WTC11 (cell line): ENCODE results near the gene VEGFA.

Source experiments
- ZBTB21 ChIP-seq: sonication (generic); formaldehyde crosslinking; IDR thresholded peaks from 2 replicates; pipeline ENCODE4 v1.8.1; 2023; ENCODE audit warnings: mild to moderate bottlenecking, missing genetic modification reagents, borderline replicate concordance
- ZNF263 ChIP-seq: sonication (generic); formaldehyde crosslinking; IDR thresholded peaks from 2 replicates; pipeline ENCODE4 v1.8.1; 2022; ENCODE audit warnings: low read depth, mild to moderate bottlenecking, moderate library complexity, missing genetic modification reagents
- TF ChIP-seq, protein P1 (sequence below): fragments of 200-600 bp; IDR thresholded peaks from 2 replicates; pipeline ENCODE4 v1.8.0; 2022; ENCODE audit warnings: antibody characterized with exemption

DNA sequence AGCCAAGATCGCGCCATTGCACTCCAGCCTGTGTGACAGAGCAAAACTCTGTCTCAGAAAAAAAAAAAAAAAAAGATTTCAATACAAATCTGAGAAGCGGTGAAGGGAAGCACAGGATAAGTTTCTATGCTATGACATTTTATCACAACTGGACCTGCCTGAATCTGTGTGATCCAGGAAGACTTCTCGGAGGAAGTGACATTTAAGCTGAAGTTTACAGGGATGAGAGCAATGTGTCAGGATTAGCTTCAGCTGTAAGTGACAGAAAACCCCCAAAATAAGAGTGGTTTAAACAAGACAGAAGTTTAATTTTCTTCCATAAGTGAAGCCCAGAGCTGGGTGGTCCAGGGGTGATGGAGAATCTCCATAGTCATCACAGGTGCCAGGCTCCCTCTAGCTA lies 49.0 kb upstream of the VEGFA start:
- TF ChIP-seq, protein P1, sequence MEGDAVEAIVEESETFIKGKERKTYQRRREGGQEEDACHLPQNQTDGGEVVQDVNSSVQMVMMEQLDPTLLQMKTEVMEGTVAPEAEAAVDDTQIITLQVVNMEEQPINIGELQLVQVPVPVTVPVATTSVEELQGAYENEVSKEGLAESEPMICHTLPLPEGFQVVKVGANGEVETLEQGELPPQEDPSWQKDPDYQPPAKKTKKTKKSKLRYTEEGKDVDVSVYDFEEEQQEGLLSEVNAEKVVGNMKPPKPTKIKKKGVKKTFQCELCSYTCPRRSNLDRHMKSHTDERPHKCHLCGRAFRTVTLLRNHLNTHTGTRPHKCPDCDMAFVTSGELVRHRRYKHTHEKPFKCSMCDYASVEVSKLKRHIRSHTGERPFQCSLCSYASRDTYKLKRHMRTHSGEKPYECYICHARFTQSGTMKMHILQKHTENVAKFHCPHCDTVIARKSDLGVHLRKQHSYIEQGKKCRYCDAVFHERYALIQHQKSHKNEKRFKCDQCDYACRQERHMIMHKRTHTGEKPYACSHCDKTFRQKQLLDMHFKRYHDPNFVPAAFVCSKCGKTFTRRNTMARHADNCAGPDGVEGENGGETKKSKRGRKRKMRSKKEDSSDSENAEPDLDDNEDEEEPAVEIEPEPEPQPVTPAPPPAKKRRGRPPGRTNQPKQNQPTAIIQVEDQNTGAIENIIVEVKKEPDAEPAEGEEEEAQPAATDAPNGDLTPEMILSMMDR = no peak
- no peak for TF ChIP-seq ZNF263 (CRISPR knock-in tag)
- no peak for TF ChIP-seq ZBTB21
